ENCODE results near the gene RGS12.
"Not testable (repeated sequence)": the region's sequence is repeated elsewhere in the genome, so short reads cannot be mapped to it uniquely, and the experiment has no call there.

Gene RGS12

DNA sequence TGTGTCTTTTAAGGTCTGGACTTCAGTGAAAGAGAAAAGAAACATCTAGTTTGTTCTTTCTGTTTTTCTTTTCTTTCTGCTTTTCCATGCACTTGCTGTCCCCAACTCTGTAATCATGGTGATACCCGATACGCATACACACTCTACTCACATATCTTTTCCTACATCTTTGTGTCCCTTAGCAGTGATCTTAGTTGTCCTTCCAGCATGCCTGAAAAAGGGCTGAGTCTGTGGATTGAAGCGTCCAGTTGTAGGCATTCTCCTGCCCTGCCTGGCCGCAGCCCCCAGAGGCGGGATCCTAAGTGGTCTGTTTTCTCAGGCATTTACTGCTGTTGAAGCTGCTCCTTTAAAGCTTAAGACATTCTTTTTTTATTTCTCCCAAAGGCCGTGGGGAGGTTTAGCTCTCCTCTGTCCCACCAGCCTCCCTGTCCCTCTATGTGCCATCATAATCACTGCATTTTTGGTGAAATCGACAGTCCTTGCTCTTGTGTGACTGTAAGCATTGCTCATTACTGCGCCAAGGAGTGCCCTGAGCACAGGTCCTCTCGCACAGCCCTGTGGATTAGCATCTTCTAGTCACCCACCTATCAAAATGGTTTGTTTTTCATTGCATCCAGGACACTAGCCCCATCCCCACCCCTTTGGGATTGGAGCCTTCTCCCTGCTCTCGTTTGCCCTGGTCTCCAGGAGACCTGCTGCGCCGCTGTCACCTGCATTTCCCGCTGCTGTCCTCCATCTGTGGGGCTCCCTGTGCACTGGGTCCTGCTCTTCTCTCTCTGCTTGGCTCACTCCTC, 4.4 kb downstream of the RGS12 start:
- no peak for DNase-seq (ENCODE audit: low read depth, low spot score)

DNA sequence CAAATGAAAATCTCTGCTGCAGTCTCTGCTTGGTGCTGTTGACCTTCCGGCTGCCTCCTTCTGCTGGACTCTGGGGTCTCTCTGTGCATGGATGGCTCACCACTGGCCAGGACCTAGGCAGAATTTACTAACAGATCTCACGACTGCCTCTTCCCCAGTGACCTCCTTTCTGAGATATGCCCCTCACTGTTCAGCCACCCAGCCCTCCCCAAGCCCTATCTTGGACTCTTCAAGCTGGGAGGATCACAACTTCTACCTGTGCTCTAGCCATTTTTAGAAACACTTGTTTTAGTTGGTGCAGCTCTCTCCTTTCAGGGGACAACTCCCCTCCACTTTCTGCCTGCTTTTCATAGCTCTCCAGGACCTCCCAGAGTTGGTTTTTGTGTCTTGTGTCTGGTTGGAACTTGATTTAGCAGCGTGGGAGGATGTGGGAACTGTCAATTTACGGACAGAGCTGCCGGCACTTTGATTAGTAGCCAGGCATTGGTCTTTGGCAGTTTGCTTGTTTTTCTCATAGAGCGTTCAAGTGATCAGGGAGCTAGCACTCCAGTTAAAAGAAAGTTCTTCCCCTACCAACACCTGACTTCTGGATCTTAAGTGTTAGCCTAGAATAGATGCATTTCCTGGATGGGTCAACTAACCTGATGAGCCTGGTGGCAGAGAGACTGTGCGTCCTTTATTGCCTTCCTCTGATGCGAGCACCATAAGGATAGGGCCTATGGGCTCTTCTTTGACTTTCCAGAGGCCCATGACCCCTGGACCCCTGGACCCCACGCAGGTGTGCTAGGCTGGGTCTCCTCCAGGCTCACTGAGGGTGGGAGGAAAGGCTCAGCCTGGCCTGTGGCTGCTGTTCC, 6.5 kb downstream of the RGS12 start:
- no peak for DNase-seq (ENCODE audit: low read depth, low spot score)

DNA sequence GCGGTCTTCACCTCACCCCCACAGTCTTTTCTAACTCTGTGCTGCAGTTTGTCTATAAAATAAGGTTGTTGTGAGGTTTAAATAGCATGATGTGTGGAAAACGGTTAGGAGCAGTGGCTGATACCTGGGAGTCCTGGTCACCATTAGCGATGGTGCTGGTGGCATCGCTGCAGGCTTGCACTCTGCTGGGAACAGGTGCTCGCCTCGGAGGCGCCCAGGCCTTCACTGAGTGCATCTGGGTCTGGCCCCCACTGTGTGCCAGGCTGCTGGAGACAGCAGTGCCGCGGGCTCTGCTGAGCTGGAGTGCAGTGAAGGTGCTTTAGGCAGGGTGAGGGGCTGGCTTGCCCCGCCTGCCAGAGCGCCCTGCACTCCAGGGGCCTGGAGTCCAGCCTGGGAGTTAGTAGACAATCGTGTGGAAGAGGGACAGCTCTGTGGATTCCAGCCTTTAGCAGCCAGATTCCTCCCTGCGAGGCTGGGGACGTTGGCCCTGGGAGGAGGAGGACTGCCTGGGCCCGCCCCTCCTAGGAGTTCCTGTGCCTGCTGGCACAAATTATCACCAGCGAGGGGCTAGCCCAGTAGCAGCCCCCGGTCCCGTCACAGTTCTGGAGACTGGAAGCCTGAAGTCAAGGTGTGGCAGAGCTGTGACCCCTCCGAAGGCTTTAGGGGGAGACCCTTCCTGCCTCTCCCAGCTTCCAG, 7.3 kb downstream of the RGS12 start:
- DNase-seq (ENCODE audit: low read depth, low spot score): peak; percentile 45

DNA sequence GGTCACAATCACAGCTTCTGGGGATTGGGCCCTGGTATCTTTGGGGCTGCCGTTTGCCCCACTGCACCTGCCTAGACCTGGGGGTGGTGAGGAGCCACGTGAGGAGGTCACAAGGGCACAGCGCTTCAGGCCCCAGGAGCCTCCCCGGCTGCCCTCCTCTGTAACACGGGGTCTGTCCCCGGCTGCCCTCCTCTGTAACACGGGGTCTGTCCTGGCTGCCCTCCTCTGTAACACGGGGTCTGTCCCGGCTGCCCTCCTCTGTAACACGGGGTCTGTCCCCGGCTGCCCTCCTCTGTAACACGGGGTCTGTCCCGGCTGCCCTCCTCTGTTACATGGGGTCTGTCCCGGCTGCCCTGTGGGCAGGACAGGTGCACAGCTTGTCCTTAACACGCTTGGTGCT, 8.1 kb downstream of the RGS12 start:
- DNase-seq (ENCODE audit: low read depth, low spot score): not testable (repeated sequence)

DNA sequence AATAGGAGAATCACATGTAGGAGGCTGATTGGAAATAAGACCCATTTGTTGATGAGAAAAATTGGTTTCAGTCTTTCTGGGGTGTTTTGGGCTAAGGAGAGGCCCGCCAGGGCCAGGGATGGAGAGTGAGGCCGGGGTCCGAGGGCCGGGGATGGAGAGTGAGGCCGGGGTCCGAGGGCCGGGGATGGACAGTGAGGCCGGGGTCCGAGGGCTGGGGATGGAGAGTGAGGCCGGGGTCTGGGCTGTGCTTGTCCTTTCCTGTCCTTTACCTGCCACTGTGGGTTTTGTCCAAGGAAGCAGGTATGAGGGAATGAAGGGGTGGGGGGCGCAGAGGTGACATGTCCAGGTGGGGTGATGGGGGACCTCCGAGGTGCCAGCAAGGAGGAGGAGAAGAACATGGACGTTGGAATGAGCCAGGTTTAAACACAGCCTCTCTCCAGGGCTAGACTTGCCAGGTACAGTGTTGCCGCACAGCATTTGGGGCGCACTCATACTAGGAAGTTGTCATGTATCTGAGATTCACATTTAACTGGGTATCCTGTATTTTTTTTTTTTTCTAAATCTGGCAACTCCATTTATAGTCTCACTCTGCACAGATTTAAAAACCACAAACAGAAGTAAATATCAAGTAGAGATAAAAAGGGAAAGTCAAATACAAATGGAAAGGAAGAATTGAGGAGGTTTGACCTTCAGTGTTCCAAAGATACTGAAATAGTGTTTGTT, 8.8 kb downstream of the RGS12 start:
- DNase-seq (ENCODE audit: low read depth, low spot score): no peak

DNA sequence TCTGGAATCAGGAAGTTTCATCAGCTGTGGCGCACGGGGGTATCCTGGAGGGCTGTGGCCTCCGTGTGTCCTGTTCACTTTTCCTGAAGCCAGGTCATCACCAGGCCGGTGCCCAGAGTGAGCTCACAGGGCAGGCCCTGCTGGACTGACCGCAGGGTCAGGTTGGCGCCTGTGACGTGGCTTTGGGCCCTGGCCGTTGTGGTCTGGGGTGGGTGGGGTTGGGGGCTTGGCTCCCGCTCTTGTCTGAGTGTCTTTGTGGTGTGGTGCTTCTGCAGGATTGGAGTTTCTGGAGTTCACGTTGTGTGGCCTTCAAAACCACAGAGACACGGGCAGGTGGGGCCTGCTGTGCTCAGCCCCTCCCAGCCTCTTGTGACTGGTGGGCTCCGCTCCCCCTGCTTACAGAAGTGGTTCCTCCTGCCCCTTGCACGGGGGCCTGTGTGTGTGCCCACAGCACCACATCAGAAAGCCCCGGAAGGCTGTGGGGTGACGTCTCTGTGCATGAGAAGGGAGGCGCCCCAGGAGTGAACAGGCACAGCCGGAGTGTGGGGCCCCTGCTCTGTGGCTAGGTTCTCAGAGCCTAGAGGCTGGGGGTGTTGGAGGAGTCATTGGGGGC, 9.5 kb downstream of the RGS12 start:
- no peak for DNase-seq (ENCODE audit: low read depth, low spot score)

DNA sequence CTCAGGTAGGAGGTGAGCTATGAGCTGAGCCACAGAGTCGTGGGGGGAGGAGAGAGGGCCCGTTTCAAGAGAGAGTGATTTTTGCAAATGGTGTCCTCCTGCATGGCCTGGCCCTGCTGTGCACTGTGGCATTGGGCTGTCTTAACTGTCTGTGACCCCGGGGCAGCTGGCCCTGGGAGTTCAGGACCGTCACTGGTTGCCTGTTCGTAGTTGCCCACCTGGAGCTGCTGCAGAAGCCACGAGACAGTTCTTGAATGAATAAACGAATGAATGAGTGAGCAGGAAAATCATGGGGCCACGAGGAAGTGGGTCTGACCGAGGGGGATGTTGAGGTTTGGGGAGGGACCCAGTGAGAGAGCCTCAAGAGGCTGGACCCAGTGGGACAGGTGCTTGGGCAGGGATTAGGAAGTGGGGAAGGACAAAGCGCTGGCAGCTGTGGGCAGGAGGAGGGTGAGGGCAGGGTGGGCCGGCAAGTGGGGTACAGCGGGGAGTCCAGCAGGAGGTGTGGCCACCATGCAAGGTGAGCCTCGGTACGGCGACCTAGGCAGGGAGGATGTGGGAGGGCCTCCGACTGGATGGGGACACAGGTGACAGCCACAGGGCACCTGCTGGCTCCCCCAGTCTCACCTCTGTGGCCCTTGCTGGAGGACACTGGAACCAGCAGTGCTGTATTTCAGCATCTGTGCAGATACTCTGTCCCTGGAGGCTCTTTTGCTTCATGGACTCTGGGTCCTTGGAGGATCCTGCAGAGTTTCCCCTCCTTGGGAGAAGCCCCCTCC, 10.2 kb downstream of the RGS12 start:
- no peak for DNase-seq (ENCODE audit: low read depth, low spot score)

DNA sequence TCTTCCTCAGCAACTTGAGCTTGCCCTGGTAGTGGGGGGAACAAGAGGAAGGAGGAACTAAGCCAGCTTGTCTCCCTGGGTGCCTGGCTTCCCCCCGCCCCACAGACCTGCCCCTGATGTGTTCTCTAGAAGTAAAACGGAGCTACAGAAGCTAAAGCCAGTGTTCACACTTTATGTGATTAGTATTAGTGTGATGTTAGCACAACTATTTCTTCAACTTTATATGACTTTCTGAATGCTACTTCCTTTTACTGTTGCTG, 10.7 kb downstream of the RGS12 start:
- DNase-seq (ENCODE audit: low read depth, low spot score): no peak

DNA sequence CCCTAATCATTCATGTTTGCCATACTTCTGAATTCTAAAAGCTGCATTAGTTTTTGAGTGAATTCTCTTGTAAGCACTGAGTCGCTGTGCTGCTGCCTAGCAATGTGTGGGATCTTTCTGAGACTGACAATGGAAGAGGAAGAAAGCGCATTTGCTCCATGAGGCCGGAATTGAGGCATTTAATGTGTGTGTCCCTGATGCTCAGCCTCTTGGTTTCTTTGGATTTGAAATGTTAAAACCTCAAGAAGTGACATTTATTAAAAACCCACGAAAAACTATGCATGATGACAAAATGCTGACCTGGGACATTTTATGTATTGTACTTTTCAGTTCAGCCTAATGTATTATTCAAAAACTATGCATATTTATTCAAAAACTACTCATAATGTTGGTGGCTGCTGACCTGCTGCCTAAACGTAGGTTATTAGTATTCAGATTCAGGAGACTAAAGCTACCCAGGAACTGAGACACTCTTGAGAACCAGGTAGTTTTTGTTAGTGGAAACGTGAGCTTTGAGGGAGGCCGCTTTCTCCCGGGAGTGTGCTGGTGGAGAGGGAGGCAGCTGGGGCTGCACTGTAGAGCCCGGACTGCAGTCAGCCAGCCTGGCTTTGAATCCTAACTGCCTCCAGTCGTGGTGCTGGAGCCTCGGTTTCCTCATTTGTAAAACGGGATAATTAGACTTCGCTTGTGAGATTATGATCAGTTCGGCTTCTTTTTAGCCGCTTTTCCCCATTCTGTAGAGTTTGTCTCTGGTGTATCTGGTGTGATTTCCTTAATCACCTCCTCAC, 11.3 kb downstream of the RGS12 start:
- DNase-seq (ENCODE audit: low read depth, low spot score): no peak

DNA sequence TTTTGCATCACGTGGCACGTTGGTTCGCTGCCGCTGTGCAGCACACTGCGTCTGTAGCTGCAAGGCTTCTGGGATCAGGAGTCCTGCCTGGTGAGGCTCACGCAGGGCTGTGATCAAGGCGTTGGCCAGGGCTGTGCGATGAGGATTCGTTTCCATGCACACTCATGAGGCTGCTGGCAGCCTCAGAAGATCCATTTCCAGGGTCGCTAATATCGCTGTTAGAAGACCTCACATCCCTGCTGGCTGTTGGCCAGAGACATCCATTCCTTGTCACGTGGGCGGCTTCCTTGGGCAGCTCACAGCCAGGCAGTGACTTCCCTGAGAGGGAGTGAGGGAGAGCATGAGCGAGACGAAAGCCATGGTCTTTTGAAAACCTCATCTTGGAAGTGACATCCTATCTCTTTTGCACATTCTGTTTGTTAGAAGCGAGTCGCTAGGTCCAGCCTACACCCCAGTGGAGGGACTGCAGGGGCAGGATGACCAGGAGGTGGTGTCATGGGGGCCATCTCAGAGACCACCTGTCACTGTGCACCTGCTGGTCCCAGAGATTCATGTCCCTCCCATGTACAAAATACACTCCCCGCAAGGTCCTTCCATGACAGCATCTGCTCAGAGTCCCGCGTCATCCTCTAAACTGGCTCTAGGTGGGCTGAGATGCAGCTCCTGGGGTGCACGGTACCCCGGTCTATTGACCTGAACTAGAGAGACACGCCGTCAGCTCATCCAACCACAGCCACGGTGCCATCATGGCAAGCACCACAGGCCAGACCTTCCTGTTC, 12.2 kb downstream of the RGS12 start:
- no peak for DNase-seq (ENCODE audit: low read depth, low spot score)

DNA sequence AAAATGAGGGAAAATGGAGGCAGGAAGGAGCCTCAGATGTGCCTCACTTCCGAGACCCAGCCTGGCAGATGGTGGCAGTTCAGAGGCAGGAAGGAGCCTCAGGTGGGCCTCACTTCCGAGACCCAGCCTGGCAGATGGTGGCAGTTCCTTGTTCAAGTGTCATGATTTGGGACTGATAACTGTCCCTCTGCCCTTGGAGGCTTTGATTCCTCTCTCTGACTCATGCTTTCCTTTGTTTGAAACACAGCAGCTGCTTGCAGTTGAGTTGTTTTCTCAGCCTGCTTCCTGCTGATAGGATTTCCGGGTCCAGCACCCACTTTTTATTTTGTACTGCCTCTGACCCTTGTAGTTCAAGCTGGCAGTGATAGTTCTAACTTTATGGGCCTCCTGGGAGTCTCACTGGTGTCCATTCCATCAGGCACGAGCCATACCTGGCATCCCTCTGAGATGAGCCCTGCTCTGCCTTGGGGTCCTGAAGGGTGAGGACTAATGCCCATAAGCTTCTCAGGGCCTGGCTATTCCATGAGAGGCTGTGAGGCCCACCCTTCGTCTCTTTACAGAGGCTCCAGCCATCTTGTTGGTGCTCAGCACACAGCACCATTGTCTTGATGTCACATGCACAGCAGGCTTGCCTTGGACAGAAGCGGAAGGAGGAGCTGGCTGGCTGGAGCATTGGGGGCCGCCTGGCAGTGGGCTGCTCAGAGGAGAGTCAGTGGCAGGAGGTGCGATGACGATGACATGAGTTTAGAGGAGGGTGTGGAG, 13.0 kb downstream of the RGS12 start:
- DNase-seq (ENCODE audit: low read depth, low spot score): no peak

DNA sequence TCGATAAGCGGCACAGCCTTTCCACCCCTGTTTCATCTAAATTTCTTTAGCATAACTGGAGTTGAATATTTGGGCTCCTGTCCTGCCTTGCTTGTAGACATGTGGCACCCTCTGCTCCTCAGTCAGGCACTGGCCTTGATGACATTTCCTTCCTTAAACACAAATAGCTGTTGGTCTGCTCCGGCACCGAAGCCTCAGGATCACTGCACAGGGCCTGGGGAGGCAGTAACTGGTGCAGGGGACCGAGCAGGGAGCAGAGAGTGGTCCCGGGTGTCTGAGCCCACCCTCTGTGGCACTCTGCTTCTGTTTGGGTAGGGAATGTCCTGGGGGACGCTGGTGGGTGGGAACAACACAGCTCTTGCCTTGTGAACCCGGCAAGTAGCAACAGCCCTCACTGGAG, 13.6 kb downstream of the RGS12 start:
- DNase-seq (ENCODE audit: low read depth, low spot score): no peak

DNA sequence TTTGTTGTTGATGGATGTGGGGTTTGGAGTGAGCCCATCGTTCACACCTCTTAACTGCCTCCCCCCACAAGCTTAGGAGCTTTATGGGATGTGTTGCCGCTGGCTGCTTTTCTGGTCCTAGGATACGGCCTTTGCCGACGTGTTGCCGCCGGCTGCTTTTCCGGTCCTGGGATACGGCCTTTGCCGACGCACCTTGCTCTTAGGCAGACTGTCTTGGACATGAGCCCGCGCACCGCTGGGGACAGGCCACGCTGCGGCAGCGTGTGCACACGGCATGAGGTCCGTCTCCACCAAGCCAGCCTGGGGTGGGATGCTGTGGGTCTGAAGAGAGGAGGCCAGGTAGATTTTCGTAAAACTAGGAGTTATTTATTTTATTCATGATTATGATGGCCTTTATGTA, 14.2 kb downstream of the RGS12 start:
- no peak for DNase-seq (ENCODE audit: low read depth, low spot score)

DNA sequence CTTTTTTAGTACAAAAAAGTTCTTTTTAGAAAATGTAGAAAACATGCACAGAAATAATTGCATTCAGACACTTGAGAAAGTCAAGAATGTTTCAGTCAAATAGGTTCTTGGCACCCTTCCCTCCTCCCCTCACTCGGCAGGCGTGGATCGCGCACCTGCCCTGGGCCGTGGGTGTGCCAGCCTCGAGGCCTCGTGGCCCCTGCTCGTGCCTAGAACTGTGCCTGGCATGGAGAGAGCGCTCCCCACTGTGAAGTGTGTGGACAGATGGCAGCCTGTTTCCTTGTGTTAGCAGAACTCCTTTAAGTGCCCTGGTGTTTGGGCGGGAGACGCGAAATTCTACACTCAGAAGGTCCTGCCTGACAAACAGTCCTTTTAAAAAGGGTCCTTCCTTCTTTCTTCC, 14.7 kb downstream of the RGS12 start:
- DNase-seq (ENCODE audit: low read depth, low spot score): no peak

DNA sequence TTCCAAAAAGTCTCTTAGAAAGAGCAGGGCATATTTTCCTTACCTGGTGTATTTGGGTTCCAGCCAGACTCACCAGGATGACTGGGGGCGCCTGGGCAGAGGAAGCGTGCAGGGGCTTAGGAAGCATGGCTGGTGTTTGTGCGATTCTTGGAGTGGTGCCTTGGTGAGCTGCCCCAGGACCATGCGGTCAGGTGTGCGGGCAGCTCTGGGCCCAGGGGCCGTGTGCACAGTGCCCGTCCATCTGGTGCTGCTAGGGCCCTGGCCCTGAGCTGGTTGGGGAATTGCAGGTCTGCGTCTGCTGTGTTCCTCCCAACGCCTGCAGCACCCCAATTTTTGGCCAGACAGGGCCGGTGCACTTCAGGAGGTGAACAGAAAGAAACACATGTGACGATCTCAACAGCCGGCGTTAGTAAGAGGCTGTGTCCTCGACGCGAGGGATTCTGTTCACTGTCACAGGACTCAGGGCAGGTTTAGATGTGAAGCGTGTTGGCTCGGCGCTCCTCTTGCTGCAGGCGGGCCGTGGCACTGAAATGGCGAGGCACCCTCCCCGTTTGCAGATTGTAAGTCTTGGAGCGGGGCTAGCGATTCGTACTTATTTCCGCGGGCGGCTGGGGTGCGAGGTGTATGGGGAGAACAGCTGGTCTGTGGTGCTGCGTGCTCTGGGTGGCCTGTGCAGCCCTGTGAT, 15.2 kb downstream of the RGS12 start:
- DNase-seq (ENCODE audit: low read depth, low spot score): no peak

DNA sequence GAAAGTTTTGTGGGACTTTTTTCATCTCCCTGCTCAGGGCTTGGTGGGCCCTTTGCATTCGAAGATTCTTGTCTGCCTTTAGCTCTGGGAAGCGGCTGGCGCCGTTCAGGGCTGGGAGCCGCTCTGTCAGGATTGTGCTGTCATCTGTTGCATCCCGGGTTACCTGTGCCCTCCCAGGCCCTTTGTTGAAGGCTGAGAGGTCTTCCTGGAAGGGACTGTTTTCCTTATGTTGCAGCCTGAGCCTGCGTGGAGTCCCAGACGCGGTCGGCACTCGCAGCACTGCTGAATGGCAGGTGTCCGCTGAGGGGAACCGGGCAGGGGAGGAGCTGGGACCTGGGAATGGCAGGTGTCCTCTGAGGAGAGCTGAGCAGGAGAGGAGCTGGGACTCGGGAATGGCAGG, 15.9 kb downstream of the RGS12 start:
- no peak for DNase-seq (ENCODE audit: low read depth, low spot score)

DNA sequence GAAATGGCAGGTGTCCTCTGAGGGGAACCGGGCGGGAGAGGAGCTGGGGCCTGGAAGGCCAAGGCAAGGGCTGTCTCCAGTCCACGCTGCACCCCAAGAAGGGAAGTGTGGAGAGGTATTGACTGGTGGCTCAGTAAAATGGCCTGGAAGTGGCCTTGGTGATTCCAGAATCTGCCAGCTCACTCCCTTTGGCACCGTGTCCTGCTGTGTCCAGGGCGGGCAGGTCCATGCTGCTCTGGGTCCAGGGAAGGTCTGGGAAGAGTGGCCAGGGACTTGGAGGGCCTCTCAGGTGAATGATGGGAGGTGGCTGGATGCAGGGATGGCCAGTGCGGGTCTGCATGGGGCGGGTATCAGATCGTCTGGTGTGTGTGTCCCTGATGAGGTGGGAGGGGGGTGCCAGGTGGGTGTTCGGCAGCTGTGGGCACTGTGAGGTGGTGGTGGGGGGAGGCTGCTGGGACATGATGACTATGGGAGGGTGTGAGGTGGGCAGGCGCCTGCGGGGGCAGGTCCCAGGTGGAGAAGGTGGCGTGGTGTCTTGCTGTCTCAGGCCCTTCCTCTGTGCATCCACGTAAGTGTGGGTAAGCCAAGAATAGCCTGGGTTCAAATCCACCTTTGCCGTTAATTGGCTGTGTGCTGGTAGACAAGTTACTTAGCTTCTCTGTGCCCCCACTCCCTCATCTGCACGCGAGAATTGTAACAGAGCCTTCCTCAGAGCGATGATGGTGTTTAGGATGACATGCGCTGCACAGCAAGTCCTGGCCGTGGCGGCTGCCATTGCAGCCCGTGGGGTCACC, 17.7 kb downstream of the RGS12 start:
- no peak for DNase-seq (ENCODE audit: low read depth, low spot score)

Data from ELF-1 (cell line).